IPS-18c (cell line): ENCODE measurements around the gene RASGRF1.
"Not testable (repeated sequence)": the region's sequence is repeated elsewhere in the genome, so short reads cannot be mapped to it uniquely, and the experiment has no call there.

Experiments
- H3K4me3 ChIP-seq: 2 replicates; pipeline ENCODE4 v1.7.0; 2013; ENCODE audit warnings: low read depth, mild to moderate bottlenecking, low read length, moderate library complexity; ENCODE audit not compliant: insufficient read depth
- H3K9me3 ChIP-seq: one replicate; pipeline ENCODE4 v1.6.1; 2013; ENCODE audit warnings: mild to moderate bottlenecking, low read length, moderate library complexity; ENCODE audit not compliant: control insufficient read depth, insufficient read depth

Gene RASGRF1

GRCh38 chr15:78943692-78944091, 146.9 kb downstream of the RASGRF1 start:
- Histone ChIP-seq H3K4me3 (no peak overlapping the region), H3K9me3 (no peaks in the 10 kb centered on the region)

GRCh38 chr15:78942741-78943140, 147.8 kb downstream of the RASGRF1 start:
- Histone ChIP-seq H3K4me3 (no peak overlapping the region), H3K9me3 (no peaks in the 10 kb centered on the region)

GRCh38 chr15:78938658-78939488, 151.7 kb downstream of the RASGRF1 start:
- Histone ChIP-seq H3K4me3 (no peak overlapping the region), H3K9me3 (no peaks in the 10 kb centered on the region)

- no peaks in the 10 kb centered on the region for H3K9me3 ChIP-seq
Observed at GRCh38 chr15:78937132-78937739, 153.3 kb downstream of the RASGRF1 start.

GRCh38 chr15:78934655-78935023, 155.9 kb downstream of the RASGRF1 start:
- no peak overlapping the region for H3K4me3 ChIP-seq
- no peaks in the 10 kb centered on the region for H3K9me3 ChIP-seq

More at GRCh38 chr15:78937132-78937739, 153.3 kb downstream of the RASGRF1 start:
- H3K4me3 ChIP-seq, result no peak overlapping the region

- no peaks in the 10 kb centered on the region for H3K9me3 ChIP-seq
- H3K4me3 ChIP-seq, result no peak overlapping the region
Observed at GRCh38 chr15:78933823-78934654, 156.5 kb downstream of the RASGRF1 start.

GRCh38 chr15:78933187-78933822, 157.3 kb downstream of the RASGRF1 start:
- H3K4me3 ChIP-seq, result no peak overlapping the region
- no peaks in the 10 kb centered on the region for H3K9me3 ChIP-seq

- Histone ChIP-seq H3K4me3 (no peak overlapping the region), H3K9me3 (no peaks in the 10 kb centered on the region)
Observed at GRCh38 chr15:78932258-78932808, 158.2 kb downstream of the RASGRF1 start.

- Histone ChIP-seq H3K4me3 (no peak overlapping the region), H3K9me3 (no peaks in the 10 kb centered on the region)
Observed at GRCh38 chr15:78931439-78932257, 158.9 kb downstream of the RASGRF1 start.

- no peak overlapping the region for H3K4me3 ChIP-seq
- H3K9me3 ChIP-seq, result no peaks in the 10 kb centered on the region
Observed at GRCh38 chr15:78930577-78931388, 159.8 kb downstream of the RASGRF1 start.

GRCh38 chr15:78929536-78930264, 160.9 kb downstream of the RASGRF1 start:
- H3K9me3 ChIP-seq, result no peaks in the 10 kb centered on the region
- no peak overlapping the region for H3K4me3 ChIP-seq

- H3K9me3 ChIP-seq, result no peaks in the 10 kb centered on the region
- no peak overlapping the region for H3K4me3 ChIP-seq
Observed at GRCh38 chr15:78928616-78929093, 161.9 kb downstream of the RASGRF1 start.

GRCh38 chr15:78928176-78928575, 162.4 kb downstream of the RASGRF1 start:
- not testable (repeated sequence) for H3K9me3 ChIP-seq, H3K4me3 ChIP-seq

GRCh38 chr15:78927077-78927790, 163.3 kb downstream of the RASGRF1 start:
- Histone ChIP-seq H3K4me3 (no peak overlapping the region), H3K9me3 (no peaks in the 10 kb centered on the region)
